ENCODE measurements around the gene PRIM2.
"Not testable (repeated sequence)": the region's sequence is repeated elsewhere in the genome, so short reads cannot be mapped to it uniquely, and the experiment has no call there.

PRIM2 gene

DNA sequence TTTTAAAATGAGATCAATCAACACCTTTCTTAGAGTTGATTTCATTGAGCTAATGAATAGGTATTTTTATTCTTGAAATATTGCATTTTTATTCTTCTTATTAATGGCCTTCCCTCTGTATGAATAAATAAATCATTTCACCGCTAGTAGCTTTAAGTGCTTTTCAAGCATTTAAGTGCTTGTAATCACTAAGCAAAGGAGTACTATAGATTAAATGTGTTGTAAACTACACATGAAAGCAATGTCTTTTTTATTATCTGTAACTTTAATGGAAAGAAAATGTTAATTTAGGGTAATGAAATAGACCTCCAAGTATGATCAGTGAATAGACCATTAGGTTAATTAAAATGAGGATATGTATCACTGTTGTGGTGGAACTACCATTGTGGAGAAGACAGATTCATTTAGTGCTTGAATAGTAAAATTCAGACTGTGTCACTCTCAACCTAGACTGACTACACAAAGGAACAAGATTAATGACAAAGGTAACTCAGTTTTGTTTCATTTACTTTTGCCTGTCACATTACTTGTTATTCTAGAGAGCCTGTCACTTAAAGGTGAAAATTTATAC lies 132.2 kb downstream of the PRIM2 start:
- not testable (repeated sequence) for DNase-seq

DNA sequence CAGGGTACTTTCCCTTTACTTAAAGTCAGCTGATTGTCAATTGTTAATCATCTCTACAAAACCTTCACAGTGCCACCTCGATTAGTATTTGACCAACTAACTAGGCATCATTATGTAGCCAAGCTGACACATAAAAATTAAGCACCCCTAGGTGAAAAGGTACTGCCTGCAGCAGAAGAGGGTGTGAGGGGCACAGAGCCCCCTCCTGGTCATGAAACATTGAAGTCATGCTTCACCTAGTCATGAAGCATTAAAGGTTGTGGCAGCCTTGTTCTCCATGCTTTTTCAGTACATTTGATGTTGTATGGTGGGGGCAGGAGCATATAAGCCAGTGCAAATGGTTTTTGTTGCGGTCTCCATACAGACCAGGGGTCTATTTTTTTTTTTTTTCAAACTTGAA lies 142.4 kb downstream of the PRIM2 start:
- DNase-seq: not testable (repeated sequence)

DNA sequence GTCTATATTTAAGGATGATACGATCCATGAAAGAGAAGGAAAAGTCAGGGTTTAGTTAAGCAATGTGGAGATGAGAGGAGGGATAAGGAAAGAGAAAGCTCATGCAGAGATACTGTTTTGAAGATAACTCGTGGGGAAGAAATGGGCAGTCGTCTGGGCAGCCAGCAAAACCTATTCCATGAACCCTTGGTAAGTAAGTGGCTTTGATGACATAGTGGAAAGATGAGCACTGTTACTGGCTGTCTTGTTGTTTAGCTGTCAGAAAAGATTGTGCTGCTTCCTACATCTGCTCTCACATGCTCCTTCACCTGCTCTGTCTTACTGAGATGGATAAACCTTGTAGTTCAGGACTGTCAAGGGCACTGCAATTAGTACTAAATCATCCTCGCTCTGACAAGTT lies 143.6 kb downstream of the PRIM2 start:
- not testable (repeated sequence) for DNase-seq

- not testable (repeated sequence) for DNase-seq
These were observed 146.4 kb downstream of the PRIM2 start for GRCh38 chr6:57463809-57464208.

GRCh38 chr6:57465968-57466367 lies 148.5 kb downstream of the PRIM2 start:
- DNase-seq: not testable (repeated sequence)

- DNase-seq: no peak
These were observed 151.6 kb downstream of the PRIM2 start for GRCh38 chr6:57469072-57469471.

DNA sequence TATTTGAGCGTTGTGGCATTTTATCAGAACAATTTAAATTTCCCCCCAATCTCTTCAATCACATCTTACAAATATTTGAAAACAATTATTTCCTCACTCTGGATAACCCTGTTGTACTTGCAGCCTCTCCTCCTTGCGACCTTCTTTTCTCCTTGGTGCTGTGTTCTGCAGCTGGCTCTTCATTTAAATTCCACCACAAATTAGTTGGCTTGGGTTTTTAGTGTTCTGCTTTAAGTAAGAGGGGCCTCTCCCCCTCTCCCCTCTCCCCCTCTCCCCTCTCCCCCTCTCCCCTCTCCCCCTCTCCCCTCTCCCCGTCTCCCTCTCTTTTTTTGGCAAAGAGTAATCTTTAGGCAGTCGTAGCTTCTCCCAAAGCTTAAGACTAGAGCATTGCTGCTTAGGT lies 152.7 kb downstream of the PRIM2 start:
- DNase-seq: not testable (repeated sequence)

DNA sequence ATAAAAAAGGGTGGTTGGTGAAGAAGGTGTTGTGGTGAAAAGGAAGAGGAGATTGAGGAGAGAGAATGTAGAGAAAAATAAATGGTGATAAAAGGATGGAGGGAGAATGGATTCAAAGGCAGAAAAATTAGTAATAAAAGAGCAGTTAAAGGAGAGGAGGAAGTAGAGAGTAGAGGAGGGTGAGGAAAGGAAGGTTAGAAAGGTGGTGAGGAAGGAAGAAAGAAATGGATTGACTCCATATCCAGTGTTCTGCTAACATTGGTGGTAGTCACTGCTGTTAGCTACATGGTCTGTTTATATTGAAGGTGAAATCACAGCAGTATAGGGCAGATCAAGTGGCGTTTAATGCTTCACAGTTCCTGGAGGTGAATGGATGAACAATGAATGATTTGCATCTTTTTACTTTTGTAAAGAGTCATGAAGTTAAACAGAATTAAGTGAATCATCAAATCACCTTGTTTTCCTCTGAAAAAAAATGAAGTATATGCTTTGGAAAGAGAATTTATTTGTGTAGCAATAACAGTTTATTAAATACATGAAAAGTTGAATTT lies 154.0 kb downstream of the PRIM2 start:
- not testable (repeated sequence) for DNase-seq

GRCh38 chr6:57472861-57473362 lies 155.5 kb downstream of the PRIM2 start:
- DNase-seq: not testable (repeated sequence)

- DNase-seq: not testable (repeated sequence)
These were observed 157.5 kb downstream of the PRIM2 start for GRCh38 chr6:57474862-57475475.

DNA sequence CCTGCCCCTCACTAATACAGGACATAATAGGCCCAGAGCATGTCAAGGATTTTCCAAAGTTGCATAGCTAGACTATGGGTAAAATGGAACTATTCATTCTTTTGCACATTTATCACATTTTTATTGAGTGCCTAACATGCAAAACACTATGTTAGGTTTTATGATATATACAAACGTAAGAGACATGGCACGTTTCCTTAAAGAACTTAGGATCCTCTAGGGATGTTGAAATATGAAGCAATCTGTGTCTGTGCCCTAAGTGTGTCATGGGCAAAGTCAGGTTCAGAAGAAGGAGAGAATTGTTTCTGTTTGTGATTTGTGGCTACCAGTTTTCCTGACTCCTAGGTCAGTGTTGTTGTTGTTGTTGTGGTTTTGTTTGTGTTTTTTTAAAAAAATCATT lies 158.2 kb downstream of the PRIM2 start:
- DNase-seq: not testable (repeated sequence)

DNA sequence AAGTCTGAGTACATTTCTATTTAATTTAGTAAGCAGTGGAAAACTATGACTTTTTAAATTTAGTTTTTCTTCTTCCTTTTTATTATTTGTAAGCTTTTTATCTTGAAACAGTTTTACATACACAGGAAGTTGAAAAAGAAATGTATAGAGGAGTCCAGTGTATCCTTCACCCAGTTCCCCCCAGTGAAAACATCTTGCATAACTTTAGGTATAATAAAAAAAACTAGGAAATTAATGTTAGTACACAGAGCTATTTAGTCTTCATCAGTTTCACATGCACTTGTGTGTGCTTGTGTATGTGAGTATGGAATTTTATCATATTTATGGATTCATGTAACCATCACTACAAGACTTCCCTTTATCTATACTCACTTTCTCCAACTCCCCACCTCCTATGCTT lies 162.8 kb downstream of the PRIM2 start:
- DNase-seq: not testable (repeated sequence)

DNA sequence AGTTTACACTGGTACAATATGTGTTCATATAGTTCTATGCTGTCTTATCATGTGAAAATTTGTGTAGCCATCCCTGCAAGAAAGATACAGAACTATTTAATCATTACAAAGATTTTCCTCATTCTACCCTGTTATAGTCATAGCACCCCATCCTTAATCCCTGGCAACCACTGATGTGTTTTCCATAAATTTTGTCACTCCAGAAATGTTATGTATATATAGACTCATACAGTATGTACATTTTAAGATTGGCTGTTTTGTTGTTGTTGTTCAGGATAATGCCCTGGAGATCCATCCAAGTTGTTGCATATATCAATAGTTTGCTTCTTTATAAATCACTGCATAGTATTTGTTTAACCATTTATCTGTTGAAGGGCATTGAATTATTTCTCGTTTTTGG lies 163.7 kb downstream of the PRIM2 start:
- DNase-seq: not testable (repeated sequence)

DNA sequence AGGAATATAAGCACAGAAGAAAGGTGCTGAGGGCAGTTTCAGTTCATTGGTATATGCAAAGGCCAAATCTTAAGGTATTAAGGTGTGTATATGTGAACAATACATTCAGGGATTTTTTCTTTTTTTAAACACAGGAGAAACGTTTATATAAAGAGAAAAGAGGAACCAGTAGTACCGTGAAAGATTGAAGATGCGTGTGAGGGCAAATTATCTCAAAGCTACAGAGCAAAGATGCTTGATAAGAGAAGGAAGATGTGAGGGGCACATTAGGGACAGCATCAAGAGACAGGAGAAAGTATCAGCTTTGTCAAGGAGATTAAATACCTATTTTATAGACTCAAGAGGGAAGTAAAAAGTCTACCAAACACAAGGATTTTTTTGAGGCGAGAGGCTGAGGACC lies 165.0 kb downstream of the PRIM2 start:
- not testable (repeated sequence) for DNase-seq

DNA sequence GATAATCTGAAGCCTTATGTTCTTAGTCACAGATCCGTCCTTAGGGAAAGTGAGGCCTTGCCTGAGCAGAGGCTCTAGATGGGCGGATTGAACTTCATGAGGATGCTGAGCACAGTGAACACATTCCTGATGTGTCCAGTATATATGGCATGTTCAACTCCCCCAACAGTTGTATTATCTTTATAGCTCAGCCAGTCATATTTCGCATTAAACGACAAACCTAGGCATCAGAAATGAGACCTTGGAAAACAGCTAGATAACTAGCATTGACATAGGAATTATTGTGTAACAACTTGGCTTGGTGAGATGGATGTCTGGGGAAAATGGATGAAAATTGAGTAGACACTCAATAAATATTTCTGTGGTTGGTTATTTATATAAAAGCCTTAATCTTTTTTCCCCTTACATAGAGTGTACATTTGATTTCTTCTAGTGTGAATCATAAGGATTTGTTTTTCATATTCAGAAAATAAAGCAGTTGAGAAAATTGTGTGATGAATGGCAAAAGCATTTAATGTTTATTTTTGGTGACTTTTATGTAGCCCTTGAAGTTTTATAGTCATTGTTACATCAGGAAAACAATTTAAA lies 169.2 kb downstream of the PRIM2 start:
- DNase-seq: not testable (repeated sequence)

GRCh38 chr6:57488551-57488950 lies 171.1 kb downstream of the PRIM2 start:
- not testable (repeated sequence) for DNase-seq

DNA sequence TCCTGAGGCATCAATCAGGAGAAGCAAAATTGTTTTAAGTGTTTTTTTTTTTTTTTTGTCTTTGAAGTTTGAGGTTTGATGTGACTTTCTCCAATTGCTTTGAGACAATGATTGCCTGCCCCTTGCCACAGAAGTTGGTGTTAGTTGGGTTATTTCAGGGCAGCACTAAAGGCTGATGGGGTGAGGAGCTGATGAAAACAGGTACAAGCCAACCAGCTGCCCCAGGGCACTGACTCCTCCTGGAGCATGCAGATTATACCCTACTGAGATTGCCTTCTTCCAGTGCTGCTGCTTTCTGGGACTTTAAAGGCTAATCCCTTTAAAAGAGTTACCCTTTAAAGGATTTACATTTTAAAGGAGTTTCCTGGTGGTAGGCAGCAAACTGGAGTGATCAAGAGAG lies 172.5 kb downstream of the PRIM2 start:
- not testable (repeated sequence) for DNase-seq

- not testable (repeated sequence) for DNase-seq
These were observed 174.4 kb downstream of the PRIM2 start for GRCh38 chr6:57491795-57492194.

- DNase-seq: not testable (repeated sequence)
These were observed 178.8 kb downstream of the PRIM2 start for GRCh38 chr6:57496251-57496650.

GRCh38 chr6:57500368-57501021 lies 183.1 kb downstream of the PRIM2 start:
- not testable (repeated sequence) for DNase-seq

- not testable (repeated sequence) for DNase-seq
These were observed 185.0 kb downstream of the PRIM2 start for GRCh38 chr6:57502387-57502786.

DNA sequence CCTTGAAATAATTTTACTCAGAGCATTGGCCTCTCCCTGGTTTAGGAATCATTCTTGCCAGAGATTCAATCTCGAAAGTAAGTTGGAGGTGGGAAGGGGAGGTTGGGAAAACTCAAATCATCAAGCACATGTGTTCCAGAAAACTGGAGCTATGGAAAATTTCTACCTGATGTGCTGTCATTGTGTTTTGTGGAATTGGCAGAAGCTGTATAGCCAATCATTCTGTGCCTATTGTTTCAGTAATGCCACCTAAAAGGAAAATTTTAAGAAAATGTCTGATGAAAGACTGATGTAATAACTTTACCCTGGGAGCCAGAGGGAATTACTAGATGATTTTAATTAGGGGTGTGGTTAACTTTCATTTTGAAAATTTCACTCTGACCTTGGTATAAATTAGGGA lies 187.8 kb downstream of the PRIM2 start:
- DNase-seq: not testable (repeated sequence)

DNA sequence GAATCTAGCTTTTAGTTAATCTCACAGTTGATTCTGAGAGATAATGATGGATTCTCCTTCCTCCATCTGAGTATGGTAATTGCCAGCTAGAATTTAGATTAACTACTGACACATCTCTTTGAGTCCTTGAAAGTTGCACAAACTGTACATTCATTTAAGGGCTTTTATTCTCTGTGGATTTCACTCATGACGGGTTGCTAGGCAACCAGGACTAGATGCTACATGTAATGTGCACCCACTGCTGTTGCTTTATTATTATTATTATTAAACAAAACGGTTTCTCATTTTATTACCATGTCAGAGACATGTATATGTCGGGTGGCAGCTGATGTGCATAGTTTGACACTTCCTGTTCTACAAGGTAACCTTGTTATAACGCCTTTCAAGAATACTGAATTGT lies 193.0 kb downstream of the PRIM2 start:
- DNase-seq: not testable (repeated sequence)

Measured in activated gamma-delta T cell (primary cell).